NCI-H1417 (cell line): Measurements from ENCODE around the gene ZBTB37.
"Not testable (repeated sequence)": the region's sequence is repeated elsewhere in the genome, so short reads cannot be mapped to it uniquely, and the experiment has no call there.

Source experiments
- DNase-seq, 3 experiments: peaks; one replicate each; lab custom pipeline; 2025; lab: John Stamatoyannopoulos, UW

Gene ZBTB37

GRCh38 chr1:173913111-173913510, 44.9 kb downstream of the ZBTB37 start:
- DNase-seq: no peak

GRCh38 chr1:173914366-173914871, 46.2 kb downstream of the ZBTB37 start:
- peak in 1 of 3 experiments; percentile 45 for DNase-seq

GRCh38 chr1:173915596-173915995, 47.4 kb downstream of the ZBTB37 start:
- no peak for DNase-seq

- DNase-seq: no peak
These were observed 48.5 kb downstream of the ZBTB37 start for GRCh38 chr1:173916667-173917066.

GRCh38 chr1:173917149-173917548, 49.0 kb downstream of the ZBTB37 start, which contains the start of gene SERPINC1:
SERPINC1 (minus strand) TSS chr1:173917327; CDS start chr1:173917259, 68 bp downstream.
- no peak for DNase-seq

- DNase-seq: peak in 1 of 3 experiments; percentile 42
These were observed 49.7 kb downstream of the ZBTB37 start for GRCh38 chr1:173917635-173918493.

- no peak for DNase-seq
These were observed 52.7 kb downstream of the ZBTB37 start for GRCh38 chr1:173920861-173921260.

GRCh38 chr1:173925306-173926242, 57.4 kb downstream of the ZBTB37 start:
- DNase-seq: no peak

- not testable (repeated sequence) for DNase-seq
These were observed 62.4 kb downstream of the ZBTB37 start for GRCh38 chr1:173930541-173930940.

GRCh38 chr1:173934440-173934839, 66.3 kb downstream of the ZBTB37 start:
- no peak for DNase-seq

GRCh38 chr1:173937062-173937461, 68.9 kb downstream of the ZBTB37 start:
- no peak for DNase-seq

GRCh38 chr1:173946380-173946921, 78.3 kb downstream of the ZBTB37 start:
- no peak for DNase-seq

- DNase-seq: no peak
These were observed 80.4 kb downstream of the ZBTB37 start for GRCh38 chr1:173948594-173948993.
